ENCODE results near the gene SERPINB4. TPM values are rescaled to one million over a fixed set of nuclear protein-coding genes. Genes with fewer than 3 reads are reported as not detected.

The SERPINB4 gene
- total RNA-seq, 4 donors from 2014 or later, result not detected

DNA sequence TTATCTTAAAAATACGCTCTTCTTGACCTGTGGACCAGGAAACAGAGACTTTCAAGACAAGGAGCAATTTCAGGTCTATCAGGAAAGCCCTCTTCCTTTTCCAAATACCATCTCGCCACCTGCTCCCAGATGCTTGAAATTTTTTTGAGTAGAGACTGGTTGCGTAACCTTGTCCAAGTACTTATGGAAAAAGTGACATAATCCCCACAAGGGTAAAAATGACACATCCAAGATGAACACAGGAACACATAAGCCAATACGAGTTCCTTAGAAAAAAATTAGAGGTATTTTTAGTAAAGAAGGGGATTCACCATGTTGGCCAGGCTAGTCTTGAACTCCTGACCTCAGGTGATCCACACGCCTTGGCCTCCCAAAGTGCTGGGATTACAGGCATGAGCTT lies 55.1 kb downstream of the SERPINB4 start:
- TF ChIP-seq, protein P1, sequence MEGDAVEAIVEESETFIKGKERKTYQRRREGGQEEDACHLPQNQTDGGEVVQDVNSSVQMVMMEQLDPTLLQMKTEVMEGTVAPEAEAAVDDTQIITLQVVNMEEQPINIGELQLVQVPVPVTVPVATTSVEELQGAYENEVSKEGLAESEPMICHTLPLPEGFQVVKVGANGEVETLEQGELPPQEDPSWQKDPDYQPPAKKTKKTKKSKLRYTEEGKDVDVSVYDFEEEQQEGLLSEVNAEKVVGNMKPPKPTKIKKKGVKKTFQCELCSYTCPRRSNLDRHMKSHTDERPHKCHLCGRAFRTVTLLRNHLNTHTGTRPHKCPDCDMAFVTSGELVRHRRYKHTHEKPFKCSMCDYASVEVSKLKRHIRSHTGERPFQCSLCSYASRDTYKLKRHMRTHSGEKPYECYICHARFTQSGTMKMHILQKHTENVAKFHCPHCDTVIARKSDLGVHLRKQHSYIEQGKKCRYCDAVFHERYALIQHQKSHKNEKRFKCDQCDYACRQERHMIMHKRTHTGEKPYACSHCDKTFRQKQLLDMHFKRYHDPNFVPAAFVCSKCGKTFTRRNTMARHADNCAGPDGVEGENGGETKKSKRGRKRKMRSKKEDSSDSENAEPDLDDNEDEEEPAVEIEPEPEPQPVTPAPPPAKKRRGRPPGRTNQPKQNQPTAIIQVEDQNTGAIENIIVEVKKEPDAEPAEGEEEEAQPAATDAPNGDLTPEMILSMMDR (IDR thresholded peaks at IDR 0.05), result no peak
- DNase-seq (ENCODE audit: low spot score) (no peak), ATAC-seq (ENCODE audit: low FRiP score) (no peak)

Other genes starting within 250 kb of the SERPINB4 start
- 10 to 100 TPM; 26.6 to 45.4 (median 30.7) TPM for gene VPS4B, start 221.8 kb downstream of the SERPINB4 start, total RNA-seq
- gene SERPINB5, start 167.3 kb downstream of the SERPINB4 start, total RNA-seq, result not detected
- gene SERPINB12, start 101.9 kb downstream of the SERPINB4 start, total RNA-seq, result not detected
- gene SERPINB13, start 56.9 kb downstream of the SERPINB4 start, total RNA-seq, result not detected
- not detected for gene SERPINB3, start 17.6 kb upstream of the SERPINB4 start, total RNA-seq
- gene SERPINB11, start 58.7 kb upstream of the SERPINB4 start, total RNA-seq, result not detected
- 1 to 10 TPM in 2 of 4 donors, under 1 TPM in 1, not detected in 1; 0.36 to 2.0 (median 1.1) TPM for gene SERPINB7, start 131.2 kb upstream of the SERPINB4 start, total RNA-seq
- 100 to 1,000 TPM in 2 of 4 donors, under 1 TPM in 1, not detected in 1; 0.50 to 210 (median 122) TPM for gene SERPINB2, start 243.4 kb upstream of the SERPINB4 start, total RNA-seq

Data from omental fat pad (tissue), 4 donors.